Measurements from ENCODE around the gene KCNJ9.

- TF ChIP-seq POLR2A (IDR thresholded peaks at IDR 0.05; ENCODE audit: low read depth, low read length) (no peak), POLR2AphosphoS5 (IDR thresholded peaks at IDR 0.05; ENCODE audit: low read depth, low read length) (no peak)
Observed at GRCh38 chr1:160112357-160112756, 31.0 kb downstream of the KCNJ9 start.
